Naive B cell (primary cell): ENCODE results near the gene BIRC5. TPM values are rescaled to one million over a fixed set of nuclear protein-coding genes. Genes with fewer than 3 reads are reported as not detected.

ENCODE experiments used
- ATAC-seq, 2 donors: fragments of 150-1000 bp; cut with Tn5 transposase; 2 replicates each; pipeline ENCODE4 v1.10.0; 2021; ENCODE audit warnings: low read depth in 2 of 2, mild to moderate bottlenecking in 2 of 2, moderate library complexity in 2 of 2
- DNase-seq: peaks from one replicate; pipeline ENCODE4 v3.0.0; 2022
- H3K27ac Mint-ChIP-seq, 6 donors: one replicate each; pipeline ENCODE4 v1.8.0; 2020 to 2022; ENCODE audit warnings: mild to moderate bottlenecking in 6 of 6, mixed read lengths in 6 of 6, moderate library complexity in 5 of 6, inconsistent platforms in 2 of 6
- H3K27me3 Mint-ChIP-seq, 3 donors: one replicate each; pipeline ENCODE4 v1.8.0; 2021 to 2022; ENCODE audit warnings: mixed read lengths in 3 of 3, mild to moderate bottlenecking in 1 of 3
- H3K36me3 Mint-ChIP-seq, 2 donors: one replicate each; pipeline ENCODE4 v1.8.0; 2020 to 2022; ENCODE audit warnings: mixed read lengths in 2 of 2, inconsistent platforms in 1 of 2, mild to moderate bottlenecking in 1 of 2
- H3K4me1 Mint-ChIP-seq, 3 donors: one replicate each; pipeline ENCODE4 v1.8.0; 2020 to 2022; ENCODE audit warnings: mixed read lengths in 3 of 3, inconsistent platforms in 1 of 3, mild to moderate bottlenecking in 1 of 3, moderate library complexity in 1 of 3
- H3K4me3 Mint-ChIP-seq, 8 donors: one replicate each; pipeline ENCODE4 v1.8.0; 2020 to 2022; ENCODE audit warnings: mild to moderate bottlenecking in 8 of 8, mixed read lengths in 8 of 8, moderate library complexity in 8 of 8, inconsistent platforms in 2 of 8
- H3K9me3 Mint-ChIP-seq, 7 donors: one replicate each; pipeline ENCODE4 v1.8.0; 2020 to 2022; ENCODE audit warnings: mixed read lengths in 7 of 7, mild to moderate bottlenecking in 5 of 7, inconsistent platforms in 2 of 7, moderate library complexity in 1 of 7
- polyA plus RNA-seq, 6 donors: library from polyadenylated mRNA; unstranded; fragments of 300-500 nt; fragmentation: Illumina TruSeq; gene quantifications; one replicate each; pipeline ENCODE4 v1.2.3, GENCODE V29; 2021; ENCODE audit warnings: low read depth in 6 of 6

Gene BIRC5
- polyA plus RNA-seq, 6 donors from 2014 or later: not detected

GRCh38 chr17:78174870-78175642, 39.0 kb upstream of the BIRC5 start:
- no peak for ATAC-seq
- Mint-ChIP-seq H3K9me3 (no peaks in the 10 kb centered on the region), H3K27me3 (no peaks in the 10 kb centered on the region), H3K4me1 (peaks cover 66 to 76% (median 71%) of the 10 kb centered on the region in 3 donors), H3K27ac (peak overlapping the region in 4 of 6 donors; percentile 37 to 94 (median 63)), H3K36me3 (peaks cover 0 to 12% of the 10 kb centered on the region in 2 donors), H3K4me3 (peak overlapping the region in 6 of 8 donors; percentile 37 to 92 (median 82))
- no peak for DNase-seq

GRCh38 chr17:78175643-78175981, 38.4 kb upstream of the BIRC5 start:
- no peak for DNase-seq
- H3K4me1 Mint-ChIP-seq: peaks cover 68 to 77% (median 70%) of the 10 kb centered on the region in 3 donors
- no peak for ATAC-seq
- peak overlapping the region in 5 of 6 donors; percentile 9 to 94 (median 81) for H3K27ac Mint-ChIP-seq
- H3K36me3 Mint-ChIP-seq: peaks cover 0 to 12% of the 10 kb centered on the region in 2 donors
- H3K27me3 Mint-ChIP-seq: no peaks in the 10 kb centered on the region
- H3K4me3 Mint-ChIP-seq: peak overlapping the region in 6 of 8 donors; percentile 8 to 76 (median 50)
- no peaks in the 10 kb centered on the region for H3K9me3 Mint-ChIP-seq

GRCh38 chr17:78176548-78177025, 37.5 kb upstream of the BIRC5 start:
- peak overlapping the region; percentile 26 to 94 (median 68) for H3K27ac Mint-ChIP-seq
- peaks cover 0 to 12% of the 10 kb centered on the region in 2 donors for H3K36me3 Mint-ChIP-seq
- no peaks in the 10 kb centered on the region for H3K9me3 Mint-ChIP-seq
- H3K27me3 Mint-ChIP-seq: no peaks in the 10 kb centered on the region
- H3K4me1 Mint-ChIP-seq: peaks cover 61 to 72% (median 62%) of the 10 kb centered on the region in 3 donors
- ATAC-seq (peak; percentile 53 to 70), DNase-seq (peak; percentile 79)
- peak overlapping the region in 6 of 8 donors; percentile 27 to 76 (median 38) for H3K4me3 Mint-ChIP-seq

GRCh38 chr17:78179372-78179771, 34.7 kb upstream of the BIRC5 start:
- H3K4me3 Mint-ChIP-seq: peak overlapping the region in 2 of 8 donors; percentile 10 to 16

GRCh38 chr17:78180083-78180482, 34.0 kb upstream of the BIRC5 start:
- peak overlapping the region in 4 of 6 donors; percentile 17 to 68 (median 46) for H3K27ac Mint-ChIP-seq
- H3K4me3 Mint-ChIP-seq: peak overlapping the region in 3 of 8 donors; percentile 6 to 44 (median 6)
- H3K27me3 Mint-ChIP-seq: no peaks in the 10 kb centered on the region
- ATAC-seq (peak in 1 of 2 donors; percentile 20), DNase-seq (no peak)
- H3K36me3 Mint-ChIP-seq: no peaks in the 10 kb centered on the region
- peaks cover 28 to 39% (median 33%) of the 10 kb centered on the region in 3 donors for H3K4me1 Mint-ChIP-seq
- no peaks in the 10 kb centered on the region for H3K9me3 Mint-ChIP-seq

More at GRCh38 chr17:78179372-78179771, 34.7 kb upstream of the BIRC5 start:
- Mint-ChIP-seq H3K9me3 (no peaks in the 10 kb centered on the region), H3K27me3 (no peaks in the 10 kb centered on the region), H3K4me1 (peaks cover 34 to 44% (median 37%) of the 10 kb centered on the region in 3 donors), H3K36me3 (peaks cover 0 to under 1% of the 10 kb centered on the region in 2 donors), H3K27ac (peak overlapping the region in 1 of 6 donors; percentile 34)
- DNase-seq (no peak), ATAC-seq (no peak)

- H3K27me3 Mint-ChIP-seq: no peaks in the 10 kb centered on the region
- no peaks in the 10 kb centered on the region for H3K9me3 Mint-ChIP-seq
- H3K36me3 Mint-ChIP-seq: no peaks in the 10 kb centered on the region
Observed at GRCh38 chr17:78180508-78180907, 33.5 kb upstream of the BIRC5 start.

GRCh38 chr17:78182504-78182903, 31.5 kb upstream of the BIRC5 start:
- Mint-ChIP-seq H3K36me3 (no peaks in the 10 kb centered on the region), H3K4me3 (no peak overlapping the region), H3K4me1 (peaks cover 19 to 25% (median 21%) of the 10 kb centered on the region in 3 donors), H3K27ac (no peak overlapping the region), H3K27me3 (no peaks in the 10 kb centered on the region), H3K9me3 (no peaks in the 10 kb centered on the region)
- DNase-seq (no peak), ATAC-seq (no peak)

More at GRCh38 chr17:78180508-78180907, 33.5 kb upstream of the BIRC5 start:
- ATAC-seq: no peak
- H3K4me1 Mint-ChIP-seq: peaks cover 24 to 35% (median 28%) of the 10 kb centered on the region in 3 donors
- no peak for DNase-seq
- peak overlapping the region in 4 of 6 donors; percentile 17 to 68 (median 46) for H3K27ac Mint-ChIP-seq
- H3K4me3 Mint-ChIP-seq: peak overlapping the region in 3 of 8 donors; percentile 6 to 44 (median 6)

GRCh38 chr17:78183916-78184315, 30.1 kb upstream of the BIRC5 start:
- H3K4me3 Mint-ChIP-seq: peak overlapping the region in 1 of 8 donors; percentile 45
- peaks cover 21 to 27% (median 23%) of the 10 kb centered on the region in 3 donors for H3K4me1 Mint-ChIP-seq
- no peak for ATAC-seq
- DNase-seq: no peak
- H3K27me3 Mint-ChIP-seq: no peaks in the 10 kb centered on the region
- H3K27ac Mint-ChIP-seq: peak overlapping the region in 1 of 6 donors; percentile 7
- H3K9me3 Mint-ChIP-seq: no peaks in the 10 kb centered on the region
- H3K36me3 Mint-ChIP-seq: no peaks in the 10 kb centered on the region

GRCh38 chr17:78184351-78184750, 29.7 kb upstream of the BIRC5 start:
- Mint-ChIP-seq H3K4me1 (peaks cover 21 to 26% (median 23%) of the 10 kb centered on the region in 3 donors), H3K9me3 (no peaks in the 10 kb centered on the region), H3K27ac (peak overlapping the region in 1 of 6 donors; percentile 17), H3K36me3 (no peaks in the 10 kb centered on the region), H3K4me3 (peak overlapping the region in 1 of 8 donors; percentile 45), H3K27me3 (no peaks in the 10 kb centered on the region)
- no peak for ATAC-seq
- DNase-seq: no peak

- Mint-ChIP-seq H3K27ac (peak overlapping the region in 3 of 6 donors; percentile 19 to 43 (median 32)), H3K36me3 (no peaks in the 10 kb centered on the region), H3K27me3 (no peaks in the 10 kb centered on the region), H3K4me1 (peaks cover 21 to 25% (median 23%) of the 10 kb centered on the region in 3 donors), H3K9me3 (no peaks in the 10 kb centered on the region), H3K4me3 (peak overlapping the region in 2 of 8 donors; percentile 10 to 73)
- no peak for ATAC-seq
- DNase-seq: no peak
Observed at GRCh38 chr17:78184868-78185267, 29.2 kb upstream of the BIRC5 start.

- Mint-ChIP-seq H3K27ac (peak overlapping the region in 4 of 6 donors; percentile 51 to 88 (median 70)), H3K9me3 (no peaks in the 10 kb centered on the region), H3K27me3 (no peaks in the 10 kb centered on the region), H3K4me1 (peaks cover 14 to 17% (median 14%) of the 10 kb centered on the region in 3 donors), H3K36me3 (no peaks in the 10 kb centered on the region), H3K4me3 (peak overlapping the region; percentile 34 to 81 (median 72))
- DNase-seq (no peak), ATAC-seq (no peak)
Observed at GRCh38 chr17:78185981-78186691, 27.9 kb upstream of the BIRC5 start.

GRCh38 chr17:78186692-78187595, 27.1 kb upstream of the BIRC5 start, which contains the start of the genes AFMID and TK1:
Gene AFMID, plus strand, starts transcription at chr17:78187362. Its CDS starts 9 bp downstream, at chr17:78187371.
Gene TK1, minus strand, starts transcription at chr17:78187052. Its CDS starts 58 bp downstream, at chr17:78186994.
- Mint-ChIP-seq H3K27me3 (no peaks in the 10 kb centered on the region), H3K4me1 (peaks cover 14 to 17% (median 14%) of the 10 kb centered on the region in 3 donors), H3K27ac (peak within 1 kb of the TSS; percentile 39 to 97 (median 72)), H3K9me3 (no peaks in the 10 kb centered on the region), H3K4me3 (peak within 1 kb of the TSS; percentile 81 to 97 (median 89)), H3K36me3 (no peaks in the 10 kb centered on the region)
- DNase-seq (peak; percentile 75), ATAC-seq (peak; percentile 88 to 89)
